ENCODE measurements around the gene GNB5.

The GNB5 gene

GRCh38 chr15:52200831-52201365 lies 9.7 kb upstream of the GNB5 start:
- in situ Hi-C loops (cut with MboI; ENCODE audit: low sequenced_read_pairs, unreplicated experiment), result no loop called here
- no peak for DNase-seq (ENCODE audit: low spot score)
- TF ChIP-seq CTCF (IDR thresholded peaks at IDR 0.05; ENCODE audit: borderline replicate concordance, control extremely low read depth, extremely low read depth, insufficient read depth, missing control alignments), result no peak

GRCh38 chr15:52199271-52199670 lies 8.1 kb upstream of the GNB5 start:
- in situ Hi-C loops (cut with MboI; ENCODE audit: low sequenced_read_pairs, unreplicated experiment), result no loop called here
- no peak for TF ChIP-seq CTCF (IDR thresholded peaks at IDR 0.05; ENCODE audit: borderline replicate concordance, control extremely low read depth, extremely low read depth, insufficient read depth, missing control alignments)
- DNase-seq (ENCODE audit: low spot score), result no peak

- in situ Hi-C loops (cut with MboI; ENCODE audit: low sequenced_read_pairs, unreplicated experiment), result no loop called here
- TF ChIP-seq CTCF (IDR thresholded peaks at IDR 0.05; ENCODE audit: borderline replicate concordance, control extremely low read depth, extremely low read depth, insufficient read depth, missing control alignments), result no peak
- DNase-seq (ENCODE audit: low spot score), result no peak
These were observed 5.7 kb upstream of the GNB5 start for GRCh38 chr15:52196891-52197290.

- TF ChIP-seq CTCF (IDR thresholded peaks at IDR 0.05; ENCODE audit: borderline replicate concordance, control extremely low read depth, extremely low read depth, insufficient read depth, missing control alignments), result no peak
- no peak for DNase-seq (ENCODE audit: low spot score)
- in situ Hi-C loops (cut with MboI; ENCODE audit: low sequenced_read_pairs, unreplicated experiment), result no loop called here
These were observed 2.6 kb upstream of the GNB5 start for GRCh38 chr15:52193791-52194190.

- in situ Hi-C loops (cut with MboI; ENCODE audit: low sequenced_read_pairs, unreplicated experiment), result no loop called here
- no peak for TF ChIP-seq CTCF (IDR thresholded peaks at IDR 0.05; ENCODE audit: borderline replicate concordance, control extremely low read depth, extremely low read depth, insufficient read depth, missing control alignments)
- DNase-seq (ENCODE audit: low spot score), result no peak
These were observed 2.1 kb upstream of the GNB5 start for GRCh38 chr15:52193321-52193720.

GRCh38 chr15:52186651-52187486 lies 4.3 kb downstream of the GNB5 start:
- in situ Hi-C loops (cut with MboI; ENCODE audit: low sequenced_read_pairs, unreplicated experiment), result no loop called here
- TF ChIP-seq CTCF (IDR thresholded peaks at IDR 0.05; ENCODE audit: borderline replicate concordance, control extremely low read depth, extremely low read depth, insufficient read depth, missing control alignments), result no peak
- DNase-seq (ENCODE audit: low spot score), result no peak
